Cerebellar cortex (tissue), 1 donor: ENCODE results near the gene PHC1.

ENCODE experiments used
- DNase-seq: peaks from one replicate; pipeline ENCODE4 v3.0.0-alpha.2; 2015; ENCODE audit warnings: low spot score

The PHC1 gene

GRCh38 chr12:8950221-8950527 is 35.9 kb downstream of the PHC1 start:
- no peak for DNase-seq

GRCh38 chr12:8950702-8951478 is 36.6 kb downstream of the PHC1 start:
- DNase-seq = no peak

DNA sequence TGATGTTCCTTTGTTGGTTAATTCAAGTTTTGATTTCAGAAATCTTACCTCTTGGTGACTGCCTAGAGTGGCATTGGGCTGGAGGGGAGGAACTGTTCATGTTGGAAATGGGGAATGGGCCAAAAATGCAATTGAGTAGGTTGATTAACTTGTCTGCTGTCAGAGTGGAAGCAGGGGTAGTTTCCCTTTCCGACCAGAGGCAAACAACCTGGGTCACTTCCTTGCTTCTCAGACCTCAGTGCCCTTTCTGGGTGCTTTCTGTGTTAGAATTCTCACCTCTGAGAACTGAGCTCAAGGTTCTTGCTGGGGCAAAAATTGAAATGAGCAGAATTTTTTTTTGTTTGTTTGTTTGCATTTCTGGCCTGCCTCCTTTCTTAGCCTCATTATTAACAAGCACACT is 37.4 kb downstream of the PHC1 start:
- DNase-seq = no peak

DNA sequence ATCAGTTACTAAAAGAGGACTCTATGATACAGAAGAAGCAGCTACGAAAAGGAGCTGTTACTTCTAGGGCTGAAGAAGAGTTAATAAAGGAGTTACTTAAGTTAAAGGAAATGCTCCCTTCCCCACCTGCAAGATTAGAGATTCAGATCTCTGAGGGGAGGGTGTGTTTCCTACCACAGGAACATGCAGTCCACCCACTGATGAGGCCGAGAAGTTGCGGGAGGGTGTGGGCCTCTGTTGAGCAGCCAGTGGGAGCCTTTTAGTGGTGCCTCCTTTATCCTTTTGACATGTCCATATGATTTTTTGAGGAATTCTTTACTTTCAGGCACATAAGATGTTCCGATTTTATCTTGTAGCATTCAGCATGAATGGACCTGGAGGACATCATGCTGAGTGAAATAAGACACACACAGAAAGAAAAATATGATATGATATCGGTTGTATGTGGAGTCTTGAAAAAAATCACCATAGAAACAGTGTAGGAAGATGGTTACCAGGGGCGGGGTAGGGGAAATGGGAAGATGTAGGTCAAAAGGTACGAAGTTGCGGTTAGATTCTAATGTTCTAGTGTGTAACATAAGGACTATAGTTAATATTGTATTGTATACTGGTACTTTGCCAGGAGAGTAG is 39.6 kb downstream of the PHC1 start:
- no peak for DNase-seq

DNA sequence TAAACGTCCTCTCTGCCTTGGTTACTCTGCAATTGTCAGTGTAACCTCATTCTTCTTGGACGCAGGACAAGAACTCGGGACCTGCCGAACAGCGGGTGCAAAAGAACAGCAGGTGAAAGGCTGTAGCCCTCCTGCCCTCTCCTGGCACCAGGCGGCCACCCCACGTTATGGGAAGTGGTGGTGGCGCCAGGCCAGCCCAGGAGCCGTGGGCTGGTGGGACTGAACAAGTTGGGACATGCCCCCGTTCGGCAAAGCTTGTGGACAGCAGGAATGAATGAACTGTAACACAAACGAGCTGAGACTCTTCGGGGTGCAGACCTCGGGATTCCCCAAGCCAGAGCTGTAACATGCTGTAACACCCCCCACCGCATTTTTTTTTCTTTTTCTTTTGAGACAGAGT is 41.8 kb downstream of the PHC1 start:
- DNase-seq = no peak

DNA sequence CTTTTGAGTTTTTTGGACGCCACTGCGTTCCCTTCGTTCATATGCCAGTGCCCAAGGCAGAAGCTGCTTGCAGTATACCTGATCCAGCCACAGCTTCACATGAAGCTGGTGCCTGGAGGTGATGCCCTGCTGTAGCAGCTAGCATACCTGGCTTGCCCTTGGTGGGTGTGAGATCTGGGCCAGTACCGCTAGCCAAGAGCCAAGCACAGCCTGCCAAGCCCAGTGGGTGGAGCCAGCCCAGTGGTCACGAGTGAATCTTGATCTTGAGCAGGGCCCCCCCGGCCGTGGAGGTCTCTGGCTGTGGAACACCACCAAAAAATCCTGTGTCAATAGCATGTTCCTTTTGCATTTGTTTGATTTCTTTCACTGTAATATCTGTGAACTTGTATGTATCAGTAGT is 42.5 kb downstream of the PHC1 start:
- no peak for DNase-seq

- no peak for DNase-seq
Observed at GRCh38 chr12:8957561-8957960, 43.3 kb downstream of the PHC1 start.

DNA sequence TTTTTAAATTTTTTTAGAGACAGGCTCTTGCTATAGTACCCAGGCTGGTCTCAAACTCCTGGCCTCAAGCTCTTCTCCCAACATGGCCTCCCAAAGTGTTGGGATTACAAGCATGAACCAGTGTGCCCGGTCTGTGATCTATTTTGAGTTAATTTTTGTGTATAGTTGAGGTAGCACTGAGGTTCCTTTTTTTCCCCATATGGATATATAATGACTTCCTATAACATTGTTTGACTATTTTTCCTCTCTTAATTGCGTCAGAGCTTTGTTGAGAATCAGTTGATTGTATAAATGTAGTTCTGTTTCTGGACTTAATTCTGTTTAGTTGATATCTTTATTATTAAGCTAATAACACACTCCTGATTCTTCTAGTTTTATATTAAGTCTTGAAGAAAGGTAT is 43.8 kb downstream of the PHC1 start:
- no peak for DNase-seq

GRCh38 chr12:8960176-8960575 is 45.9 kb downstream of the PHC1 start:
- no peak for DNase-seq

DNA sequence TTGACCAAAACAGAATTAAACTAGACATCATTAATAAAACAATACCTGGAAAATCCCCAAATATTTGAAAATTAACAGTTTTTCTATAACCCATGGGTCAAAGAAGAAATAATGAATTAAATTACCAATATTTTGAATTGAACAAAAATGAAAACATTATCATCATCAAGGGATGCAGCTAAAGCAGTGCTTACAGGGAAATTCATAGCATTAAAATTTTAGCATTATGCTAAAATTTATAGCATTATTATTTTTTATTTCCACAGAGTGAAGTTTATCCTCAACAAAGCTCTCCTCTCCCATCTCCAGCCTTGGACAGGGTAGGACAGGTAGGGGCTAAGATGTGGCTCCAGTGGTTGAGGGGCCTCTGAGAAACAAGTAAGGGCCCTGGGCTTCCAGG is 54.5 kb downstream of the PHC1 start:
- DNase-seq = no peak

DNA sequence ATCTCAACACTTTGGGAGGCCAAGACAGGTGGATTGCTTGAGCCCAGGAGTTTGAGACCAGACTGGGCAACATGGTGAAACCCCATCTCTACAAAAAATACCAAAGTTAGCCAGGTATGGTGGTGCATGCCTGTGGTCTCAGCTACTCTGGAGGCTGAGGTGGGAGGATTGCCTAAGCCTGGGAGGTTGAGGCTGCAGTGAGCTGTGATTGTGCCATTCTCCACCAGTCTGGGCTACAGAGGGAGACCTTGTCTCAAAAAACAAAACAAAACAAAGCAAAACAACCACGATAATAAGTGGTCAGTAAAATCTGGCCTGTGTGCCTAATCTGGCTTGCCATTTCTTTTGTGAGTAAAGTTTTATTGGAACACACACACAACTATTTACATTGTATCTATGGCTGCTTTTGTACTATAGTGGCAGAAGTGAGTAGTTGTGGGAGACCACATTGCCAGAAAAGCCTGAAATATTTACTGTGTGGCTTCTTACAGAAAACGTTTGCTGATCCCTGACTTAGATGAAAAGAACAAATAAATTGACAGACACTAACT is 55.6 kb downstream of the PHC1 start:
- DNase-seq = no peak

- DNase-seq = no peak
Observed at GRCh38 chr12:8970432-8970831, 56.1 kb downstream of the PHC1 start.

DNA sequence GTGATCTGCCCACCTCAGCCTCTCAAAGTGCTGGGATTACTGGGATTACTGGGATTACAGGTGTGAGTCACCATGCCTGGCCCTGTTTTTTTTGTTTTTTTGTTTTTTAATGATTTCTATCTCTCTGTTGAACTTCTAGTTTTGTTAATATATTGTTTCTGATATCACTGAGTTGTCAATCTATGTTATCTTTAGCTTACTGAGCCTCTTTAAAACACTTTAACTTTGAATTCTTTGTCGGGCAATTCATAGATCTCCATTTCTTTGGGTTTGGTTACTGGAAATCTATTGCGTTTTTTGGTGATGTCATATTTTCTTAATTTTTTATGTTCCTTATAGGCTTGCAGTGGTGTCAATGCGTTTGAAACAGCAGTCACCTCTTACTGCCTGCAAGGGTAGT is 65.8 kb downstream of the PHC1 start:
- DNase-seq = no peak

- DNase-seq = no peak
Observed at GRCh38 chr12:8985213-8985754, 71.0 kb downstream of the PHC1 start.

- DNase-seq = no peak
Observed at GRCh38 chr12:8987163-8987562, 72.9 kb downstream of the PHC1 start.

DNA sequence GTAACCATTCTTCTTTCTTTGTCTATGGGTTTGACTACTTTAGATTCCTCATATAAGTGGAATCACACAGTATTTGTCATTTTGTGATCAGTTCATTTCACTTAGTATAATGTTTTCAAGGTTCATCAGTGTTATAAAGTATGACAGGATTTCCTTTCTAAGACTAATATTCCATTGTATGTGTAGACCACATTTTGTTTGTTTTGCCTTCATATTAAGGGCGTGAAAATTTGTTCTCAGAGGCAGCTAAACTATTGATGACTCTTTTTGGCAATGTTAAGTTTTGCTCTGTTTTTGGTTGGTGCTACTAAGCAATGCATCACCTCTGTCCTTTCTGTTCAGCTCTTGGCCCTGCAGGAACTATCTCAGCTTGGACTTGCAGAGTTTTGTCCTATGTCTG is 73.4 kb downstream of the PHC1 start:
- DNase-seq = no peak

GRCh38 chr12:8989413-8989812 is 75.1 kb downstream of the PHC1 start, which contains the start of gene KLRG1:
Gene KLRG1, plus strand, starts transcription at chr12:8989546. Its CDS starts 90 bp downstream, at chr12:8989636.
- DNase-seq = no peak
